Muscle layer of duodenum (tissue), 2 donors: Measurements from ENCODE around the gene GRAMD4.

ENCODE experiments used
- H3K27ac ChIP-seq: one replicate; pipeline ENCODE4 v1.7.0; 2013; ENCODE audit warnings: mild to moderate bottlenecking, low read length
- H3K27me3 ChIP-seq: one replicate; pipeline ENCODE4 v1.7.0; 2013; ENCODE audit warnings: low read depth, mild to moderate bottlenecking, control low read depth, low read length
- H3K36me3 ChIP-seq, 2 donors: one replicate each; pipeline ENCODE4 v1.7.0; 2013; ENCODE audit warnings: low read length in 2 of 2, control low read depth in 1 of 2, mild to moderate bottlenecking in 1 of 2; ENCODE audit not compliant: insufficient read depth in 2 of 2, control insufficient read depth in 1 of 2
- H3K4me1 ChIP-seq, 2 donors: one replicate each; pipeline ENCODE4 v1.7.0; 2013; ENCODE audit warnings: low read length in 2 of 2, mild to moderate bottlenecking in 2 of 2, control low read depth in 1 of 2, moderate library complexity in 1 of 2; ENCODE audit not compliant: insufficient read depth in 2 of 2, control insufficient read depth in 1 of 2
- H3K4me3 ChIP-seq, 2 donors: one replicate each; pipeline ENCODE4 v1.7.0; 2013; ENCODE audit warnings: low read length in 2 of 2, low read depth in 1 of 2, mild to moderate bottlenecking in 1 of 2
- H3K9me3 ChIP-seq, 2 donors: one replicate each; pipeline ENCODE4 v1.7.0; 2013; ENCODE audit warnings: low read length in 2 of 2, control low read depth in 1 of 2, mild to moderate bottlenecking in 1 of 2; ENCODE audit not compliant: control insufficient read depth in 1 of 2
- donor health status: healthy.

The GRAMD4 gene

GRCh38 chr22:46619830-46620501, at the start of gene GRAMD4:
TSS of gene GRAMD4 (plus strand) at chr22:46620386. CDS start at chr22:46626800, 6,414 bp downstream.
- H3K36me3 ChIP-seq, result no peaks in the 10 kb centered on the region
- H3K9me3 ChIP-seq, result no peaks in the 10 kb centered on the region
- peaks cover 3 to 47% of the 10 kb centered on the region in 2 donors for H3K4me1 ChIP-seq
- H3K27me3 ChIP-seq, result no peaks in the 10 kb centered on the region
- H3K27ac ChIP-seq, result no peak within 1 kb of the TSS
- H3K4me3 ChIP-seq, result no peak within 1 kb of the TSS

GRCh38 chr22:46571642-46572250, 48.4 kb upstream of the GRAMD4 start:
- Histone ChIP-seq H3K27ac (no peak overlapping the region), H3K36me3 (no peaks in the 10 kb centered on the region), H3K4me1 (peaks cover 0 to 4% of the 10 kb centered on the region in 2 donors), H3K4me3 (peak overlapping the region in 1 of 2 donors; percentile 18), H3K27me3 (no peaks in the 10 kb centered on the region), H3K9me3 (peaks cover 6 to 11% of the 10 kb centered on the region in 2 donors)

- peaks cover 4 to 10% of the 10 kb centered on the region in 2 donors for H3K4me1 ChIP-seq
- H3K4me3 ChIP-seq, result no peak overlapping the region
- H3K27me3 ChIP-seq, result no peaks in the 10 kb centered on the region
- peaks cover 6 to 11% of the 10 kb centered on the region in 2 donors for H3K9me3 ChIP-seq
- no peaks in the 10 kb centered on the region for H3K36me3 ChIP-seq
- no peak overlapping the region for H3K27ac ChIP-seq
Observed at GRCh38 chr22:46572911-46573780, 47.0 kb upstream of the GRAMD4 start.

GRCh38 chr22:46573781-46574437, 46.3 kb upstream of the GRAMD4 start:
- Histone ChIP-seq H3K36me3 (no peaks in the 10 kb centered on the region), H3K9me3 (peaks cover 6 to 11% of the 10 kb centered on the region in 2 donors), H3K27ac (no peak overlapping the region), H3K27me3 (no peaks in the 10 kb centered on the region), H3K4me1 (peaks cover 12 to 18% of the 10 kb centered on the region in 2 donors), H3K4me3 (no peak overlapping the region)

- H3K27ac ChIP-seq, result no peak overlapping the region
Observed at GRCh38 chr22:46574438-46574992, 45.7 kb upstream of the GRAMD4 start.

GRCh38 chr22:46574993-46575910, 44.9 kb upstream of the GRAMD4 start:
- Histone ChIP-seq H3K4me1 (peaks cover 19 to 31% of the 10 kb centered on the region in 2 donors), H3K27ac (no peak overlapping the region), H3K4me3 (no peak overlapping the region), H3K9me3 (peaks cover 6 to 11% of the 10 kb centered on the region in 2 donors), H3K36me3 (no peaks in the 10 kb centered on the region), H3K27me3 (no peaks in the 10 kb centered on the region)

More at GRCh38 chr22:46574438-46574992, 45.7 kb upstream of the GRAMD4 start:
- peaks cover 17 to 24% of the 10 kb centered on the region in 2 donors for H3K4me1 ChIP-seq
- no peak overlapping the region for H3K4me3 ChIP-seq
- no peaks in the 10 kb centered on the region for H3K36me3 ChIP-seq
- no peaks in the 10 kb centered on the region for H3K27me3 ChIP-seq
- peaks cover 6 to 11% of the 10 kb centered on the region in 2 donors for H3K9me3 ChIP-seq

GRCh38 chr22:46575911-46576555, 44.2 kb upstream of the GRAMD4 start:
- peaks cover 19 to 34% of the 10 kb centered on the region in 2 donors for H3K4me1 ChIP-seq

GRCh38 chr22:46576556-46577367, 43.4 kb upstream of the GRAMD4 start:
- Histone ChIP-seq H3K4me3 (peak overlapping the region in 1 of 2 donors; percentile 65), H3K4me1 (peaks cover 26 to 34% of the 10 kb centered on the region in 2 donors), H3K27ac (no peak overlapping the region), H3K9me3 (peaks cover 4 to 5% of the 10 kb centered on the region in 2 donors), H3K27me3 (no peaks in the 10 kb centered on the region), H3K36me3 (no peaks in the 10 kb centered on the region)

More at GRCh38 chr22:46575911-46576555, 44.2 kb upstream of the GRAMD4 start:
- H3K27me3 ChIP-seq, result no peaks in the 10 kb centered on the region
- H3K4me3 ChIP-seq, result peak overlapping the region in 1 of 2 donors; percentile 65
- no peaks in the 10 kb centered on the region for H3K36me3 ChIP-seq
- no peak overlapping the region for H3K27ac ChIP-seq
- peaks cover 6 to 11% of the 10 kb centered on the region in 2 donors for H3K9me3 ChIP-seq
